SK-N-SH (cell line): ENCODE results near the gene DUOXA2. TPM values are rescaled to one million over a fixed set of nuclear protein-coding genes. Genes with fewer than 3 reads are reported as not detected.
"Not testable (repeated sequence)": the region's sequence is repeated elsewhere in the genome, so short reads cannot be mapped to it uniquely, and the experiment has no call there.

Source experiments
- CTCF ChIA-PET: fragments of 300-600, 350-600 bp; formaldehyde crosslinking; extraction: SDS; loops from one replicate; lab custom pipeline; 2021; lab: Yijun Ruan, JAX
- POLR2A ChIA-PET: fragments of 350-600 bp; sonication (Branson Sonifier 250); formaldehyde crosslinking; extraction: SDS; loops from one replicate; lab custom pipeline; 2020; ENCODE audit warnings: antibody characterized with exemption, inconsistent platforms; lab: Yijun Ruan, JAX
- DNase-seq: peaks from one replicate; pipeline ENCODE4 v3.0.0; 2012
- H2AFZ ChIP-seq: fragments of 200-600 bp; sonication (generic); 2 replicates; pipeline ENCODE4 v1.8.1; 2016; ENCODE audit warnings: antibody characterized with exemption, mild to moderate bottlenecking, low read depth
- H3F3A ChIP-seq: fragments of 200-600 bp; sonication (generic); replicated peaks from 2 replicates; pipeline ENCODE3; 2016; ENCODE audit warnings: antibody characterized with exemption, mild to moderate bottlenecking; ENCODE audit not compliant: insufficient read depth
- H3K27ac ChIP-seq, 2 experiments: fragments of 200-500 bp in 1 of 2; fragments of 200-600 bp in 1 of 2; sonication (Bioruptor generic) in 1 of 2; sonication (generic), shearing (Covaris generic) in 1 of 2; 2 replicates each; pipeline versions ENCODE4 v1.5.1 to v1.6.1; 2014 to 2016; ENCODE audit warnings: low read depth in 2 of 2, inconsistent platforms in 1 of 2, low read length in 1 of 2, mild to moderate bottlenecking in 1 of 2, mixed read lengths in 1 of 2
- H3K27me3 ChIP-seq: fragments of 200-600 bp; sonication (generic), shearing (Covaris generic); 2 replicates; pipeline ENCODE4 v1.6.1; 2016; ENCODE audit warnings: mixed run types; ENCODE audit not compliant: insufficient read depth
- H3K36me3 ChIP-seq, 2 experiments: fragments of 200-500 bp in 1 of 2; fragments of 200-600 bp in 1 of 2; sonication (Bioruptor generic) in 1 of 2; sonication (generic) in 1 of 2; replicated peaks in 1 of 2; 2 replicates each; pipeline versions ENCODE3 to v1.5.1; 2014 to 2016; ENCODE audit warnings: low read length in 1 of 2, mild to moderate bottlenecking in 1 of 2; ENCODE audit not compliant: insufficient read depth in 2 of 2, control insufficient read depth in 1 of 2
- H3K4me1 ChIP-seq, 2 experiments: fragments of 200-500 bp in 1 of 2; fragments of 200-600 bp in 1 of 2; sonication (Bioruptor generic) in 1 of 2; sonication (generic), shearing (Covaris generic) in 1 of 2; 2 replicates each; pipeline versions ENCODE4 v1.5.1 to v1.6.1; 2014 to 2016; ENCODE audit warnings: low read depth in 1 of 2, low read length in 1 of 2, mixed run types in 1 of 2; ENCODE audit not compliant: insufficient read depth in 2 of 2, control insufficient read depth in 1 of 2
- H3K4me2 ChIP-seq: fragments of 200-600 bp; sonication (generic), shearing (Covaris generic); 2 replicates; pipeline ENCODE4 v1.6.1; 2017; ENCODE audit warnings: mixed run types
- H3K4me3 ChIP-seq, 2 experiments: fragments of 200-500 bp in 1 of 2; fragments of 200-600 bp in 1 of 2; sonication (Bioruptor generic) in 1 of 2; sonication (generic), shearing (Covaris generic) in 1 of 2; 2 replicates each; pipeline versions ENCODE4 v1.5.1 to v1.8.1; 2014 to 2016; ENCODE audit warnings: low read depth in 2 of 2, inconsistent platforms in 1 of 2, low read length in 1 of 2, mild to moderate bottlenecking in 1 of 2, mixed read lengths in 1 of 2, moderate library complexity in 1 of 2
- H3K79me2 ChIP-seq: fragments of 200-600 bp; sonication (generic); 2 replicates; pipeline ENCODE4 v1.8.1; 2017; ENCODE audit warnings: mild to moderate bottlenecking; ENCODE audit not compliant: insufficient read depth
- H3K9ac ChIP-seq: fragments of 200-600 bp; sonication (generic); 2 replicates; pipeline ENCODE4 v1.6.1; 2017; ENCODE audit warnings: mixed run types
- H3K9me2 ChIP-seq: fragments of 200-600 bp; sonication (generic); 2 replicates; pipeline ENCODE4 v1.6.1; 2017; ENCODE audit warnings: mixed run types
- H3K9me3 ChIP-seq: fragments of 200-600 bp; sonication (generic); 2 replicates; pipeline ENCODE4 v1.6.1; 2017; ENCODE audit warnings: mixed run types, mild to moderate bottlenecking, moderate library complexity
- H4K20me1 ChIP-seq: fragments of 200-600 bp; sonication (generic); 2 replicates; pipeline ENCODE4 v1.6.1; 2017; ENCODE audit warnings: mild to moderate bottlenecking, mixed run types; ENCODE audit not compliant: insufficient read depth
- CHD2 ChIP-seq: fragments of 150-350 bp; IDR thresholded peaks from 2 replicates; pipeline ENCODE4 v1.6.1; 2018; ENCODE audit warnings: low read length; ENCODE audit not compliant: partially characterized antibody
- ELF1 ChIP-seq: IDR thresholded peaks from 2 replicates; pipeline ENCODE4 v1.4.0; 2012
- EP300 ChIP-seq, 2 experiments: IDR thresholded peaks; 2 replicates each; pipeline versions ENCODE4 v1.4.0 to v1.6.1; 2012; ENCODE audit warnings: borderline replicate concordance in 1 of 2, low read depth in 1 of 2, low read length in 1 of 2
- EZH2phosphoT487 ChIP-seq: fragments of 200-600 bp; sonication (generic); IDR thresholded peaks from 2 replicates; pipeline ENCODE4 v1.6.1; 2017; ENCODE audit warnings: low read depth, mixed run types, mild to moderate bottlenecking, antibody characterized with exemption, moderate library complexity, borderline replicate concordance
- FOSL2 ChIP-seq: IDR thresholded peaks from 2 replicates; pipeline ENCODE4 v1.4.0; 2012; ENCODE audit warnings: low read depth, mild to moderate bottlenecking, moderate library complexity, borderline replicate concordance
- FOXJ3 ChIP-seq: sonication (generic); formaldehyde crosslinking; IDR thresholded peaks from 2 replicates; pipeline ENCODE4 v1.5.1; 2020; ENCODE audit warnings: mild to moderate bottlenecking, missing genetic modification reagents
- FOXM1 ChIP-seq: IDR thresholded peaks from 2 replicates; pipeline ENCODE4 v1.4.0; 2012; ENCODE audit warnings: low read depth, mild to moderate bottlenecking
- GATA2 ChIP-seq: sonication (generic); formaldehyde crosslinking; IDR thresholded peaks from 2 replicates; pipeline ENCODE4 v1.5.0; 2020; ENCODE audit warnings: mild to moderate bottlenecking, missing genetic modification reagents
- POLR2AphosphoS5 ChIP-seq: IDR thresholded peaks from 2 replicates; pipeline ENCODE4 v1.6.1; 2012; ENCODE audit warnings: low read depth, low read length
- RXRA ChIP-seq: IDR thresholded peaks from 2 replicates; pipeline ENCODE4 v1.4.0; 2012; ENCODE audit warnings: low read depth, mild to moderate bottlenecking, borderline replicate concordance
- SIN3A ChIP-seq: IDR thresholded peaks from 2 replicates; pipeline ENCODE4 v1.6.1; 2012; ENCODE audit warnings: low read depth, mild to moderate bottlenecking, low read length, moderate library complexity, borderline replicate concordance
- TCF12 ChIP-seq: IDR thresholded peaks from 2 replicates; pipeline ENCODE4 v1.4.0; 2012
- YY1 ChIP-seq: IDR thresholded peaks from 2 replicates; pipeline ENCODE4 v1.4.0; 2012; ENCODE audit warnings: low read depth, mild to moderate bottlenecking
- WGBS: methylation state at CpG from one replicate; pipeline ENCODE4 v1.1.6; 2017; ENCODE audit warnings: low lambda C conversion rate; 5-methylcytosine and 5-hydroxymethylcytosine counted together
- polyA plus RNA-seq, 3 experiments: library from polyadenylated mRNA; depleted of rRNA; stranded (reverse); fragments of >200 nt; gene quantifications; 2 replicates each; pipeline ENCODE4 v1.2.3, GENCODE V29; 2012
- TF ChIP-seq, protein P1 (sequence below): fragments of 200-600 bp; sonication (generic); IDR thresholded peaks from 2 replicates; pipeline ENCODE4 v1.6.1; 2017; ENCODE audit warnings: antibody characterized with exemption, mild to moderate bottlenecking, moderate library complexity
- TF ChIP-seq, protein P2 (sequence below): IDR thresholded peaks from 2 replicates; pipeline ENCODE4 v1.4.0; 2012; ENCODE audit warnings: low read depth, borderline replicate concordance
- TF ChIP-seq, protein P3 (sequence below): fragments of 150-350 bp; IDR thresholded peaks from 2 replicates; pipeline ENCODE4 v1.6.1; 2017; ENCODE audit warnings: antibody characterized with exemption, low read length, low read depth, borderline replicate concordance

DUOXA2 gene
- polyA plus RNA-seq, 1 of the 3 experiments (the other 2 are of a cell fraction) = not detected

DNA sequence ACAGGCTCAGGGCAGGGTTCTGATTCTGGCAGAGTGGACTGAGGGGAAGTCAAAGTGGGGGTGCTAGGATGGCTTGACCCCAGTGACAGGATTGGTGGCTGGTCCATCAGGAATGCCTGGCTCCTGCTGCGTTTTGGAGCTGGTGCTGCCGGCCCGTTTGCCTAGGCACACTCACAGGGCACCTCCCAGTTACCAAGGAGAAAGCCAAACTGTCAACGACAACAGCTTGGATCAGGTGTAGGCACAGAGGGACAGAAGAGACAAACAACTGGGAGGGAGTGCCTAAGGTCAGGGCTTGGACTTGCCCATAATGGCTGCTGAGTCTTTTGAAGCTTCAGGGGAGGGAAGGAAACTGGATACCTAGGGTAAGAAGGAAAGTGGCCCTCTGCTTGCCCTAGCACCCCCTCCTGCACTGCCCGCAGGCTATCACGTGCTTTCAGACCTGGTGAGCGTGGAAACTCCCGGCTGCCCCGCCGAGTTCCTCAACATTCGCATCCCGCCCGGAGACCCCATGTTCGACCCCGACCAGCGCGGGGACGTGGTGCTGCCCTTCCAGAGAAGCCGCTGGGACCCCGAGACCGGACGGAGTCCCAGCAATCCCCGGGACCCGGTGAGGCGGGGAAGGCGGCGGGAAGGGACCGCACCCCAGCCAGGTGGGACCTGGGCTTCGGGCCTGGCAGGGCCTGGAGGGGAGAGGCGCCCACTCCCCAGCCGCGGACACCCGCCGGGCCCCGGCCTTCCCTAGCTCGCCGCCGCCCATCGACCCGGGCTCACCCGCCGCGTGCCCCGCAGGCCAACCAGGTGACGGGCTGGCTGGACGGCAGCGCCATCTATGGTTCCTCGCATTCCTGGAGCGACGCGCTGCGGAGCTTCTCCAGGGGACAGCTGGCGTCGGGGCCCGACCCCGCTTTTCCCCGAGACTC, 20.8 kb downstream of the DUOXA2 start:
- ChIA-PET POLR2A (no interaction called here), CTCF (interaction anchor here (1.3 to 6.0 kb wide), 2 partner anchors 17 to 70 kb away, joined by 3 to 52 read pairs; no protein-coding TSS in a partner anchor)
- H3K4me2 ChIP-seq = no peak overlapping the region
- no peak overlapping the region for H3K27ac ChIP-seq
- DNase-seq = no peak
- no peak overlapping the region for H3K4me3 ChIP-seq
- no peaks in the 10 kb centered on the region for H3K27me3 ChIP-seq
- TF ChIP-seq EZH2phosphoT487 = no peak
- no peak for TF ChIP-seq FOXJ3 (CRISPR knock-in tag)
- H3K36me3 ChIP-seq = no peaks in the 10 kb centered on the region
- H3K4me1 ChIP-seq = peaks cover 0 to 23% of the 10 kb centered on the region in 2 experiments; a peak in 1 of 4 replicates
- H3K9me2 ChIP-seq = no peaks in the 10 kb centered on the region
- no peak overlapping the region for H2AFZ ChIP-seq
- no peaks in the 10 kb centered on the region for H3F3A ChIP-seq
- no peaks in the 10 kb centered on the region for H3K79me2 ChIP-seq
- H3K9me3 ChIP-seq = no peaks in the 10 kb centered on the region
- WGBS = 94% methylated on average over 29 of the region's 57 CpGs
- no peak overlapping the region for H3K9ac ChIP-seq
- no peaks in the 10 kb centered on the region for H4K20me1 ChIP-seq

DNA sequence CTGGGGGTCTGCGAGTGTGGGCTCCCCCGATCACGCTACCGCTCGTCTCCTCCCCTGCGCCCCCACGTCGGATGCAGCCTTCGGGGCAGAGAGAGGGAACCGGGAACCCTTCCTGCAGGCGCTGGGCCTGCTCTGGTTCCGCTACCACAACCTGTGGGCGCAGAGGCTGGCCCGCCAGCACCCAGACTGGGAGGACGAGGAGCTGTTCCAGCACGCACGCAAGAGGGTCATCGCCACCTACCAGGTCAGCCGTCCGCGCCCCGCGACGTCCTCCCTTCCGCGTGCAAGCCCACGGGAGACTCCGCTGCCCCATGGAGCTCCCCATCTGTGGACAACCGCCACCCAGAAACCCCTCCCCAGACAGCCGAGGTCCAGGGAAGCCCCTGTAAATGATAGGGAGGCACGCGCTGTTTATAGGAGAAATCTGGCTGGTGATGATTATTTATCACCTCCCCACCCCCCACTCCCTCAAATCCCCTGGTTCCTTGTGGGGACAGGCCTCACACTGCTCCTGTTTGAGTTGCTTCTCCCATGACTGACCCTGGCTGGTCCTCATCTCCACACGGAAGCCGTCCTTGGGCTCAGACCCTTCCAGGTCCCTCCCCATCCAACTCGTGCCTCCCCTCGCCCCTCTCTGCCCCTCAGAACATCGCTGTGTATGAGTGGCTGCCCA, 21.7 kb downstream of the DUOXA2 start:
- peaks cover 0 to 23% of the 10 kb centered on the region in 2 experiments; a peak in 1 of 4 replicates for H3K4me1 ChIP-seq
- WGBS = 82% methylated on average over 5 of the region's 37 CpGs
- H3F3A ChIP-seq, H3K27ac ChIP-seq, DNase-seq, H3K9me2 ChIP-seq, H3K4me2 ChIP-seq, POLR2A ChIA-PET, H3K79me2 ChIP-seq, H3K36me3 ChIP-seq, H3K4me3 ChIP-seq, H3K9me3 ChIP-seq, H2AFZ ChIP-seq, H3K9ac ChIP-seq, CTCF ChIA-PET, H3K27me3 ChIP-seq, H4K20me1 ChIP-seq: not testable (repeated sequence)

DNA sequence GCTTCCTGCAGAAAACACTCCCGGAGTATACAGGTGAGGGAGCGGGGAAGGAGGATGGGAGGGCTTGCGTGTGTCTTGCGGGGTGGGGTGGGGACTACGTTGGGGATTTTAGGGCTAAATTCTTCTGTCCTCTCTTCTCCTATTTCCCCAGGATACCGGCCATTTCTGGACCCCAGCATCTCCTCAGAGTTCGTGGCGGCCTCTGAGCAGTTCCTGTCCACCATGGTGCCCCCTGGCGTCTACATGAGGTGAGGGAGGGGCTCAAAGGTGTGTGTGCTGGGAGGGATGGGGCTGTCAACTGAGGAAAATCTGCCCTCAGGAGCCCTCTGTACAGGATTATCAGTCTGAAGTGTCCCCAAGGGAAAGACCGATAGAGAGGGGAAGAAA, 22.2 kb downstream of the DUOXA2 start:
- no peak overlapping the region for H3K9ac ChIP-seq
- H3K9me3 ChIP-seq = no peaks in the 10 kb centered on the region
- no peak overlapping the region for H3K27ac ChIP-seq
- no peaks in the 10 kb centered on the region for H3K9me2 ChIP-seq
- no peaks in the 10 kb centered on the region for H3K36me3 ChIP-seq
- no peaks in the 10 kb centered on the region for H3F3A ChIP-seq
- H3K27me3 ChIP-seq = no peaks in the 10 kb centered on the region
- 88% methylated on average over 10 of the region's 10 CpGs for WGBS
- no peaks in the 10 kb centered on the region for H3K79me2 ChIP-seq
- CTCF ChIA-PET = no interaction called here
- no peak overlapping the region for H3K4me3 ChIP-seq
- H3K4me2 ChIP-seq = no peak overlapping the region
- no peak overlapping the region for H2AFZ ChIP-seq
- no peak for DNase-seq
- peaks cover 0 to 23% of the 10 kb centered on the region in 2 experiments; a peak in 1 of 4 replicates for H3K4me1 ChIP-seq
- H4K20me1 ChIP-seq = no peaks in the 10 kb centered on the region
- POLR2A ChIA-PET = interaction anchor here (0.7 kb wide), 1 partner anchor 16 kb away, joined by 3 read pairs; no protein-coding TSS in a partner anchor
- no peak for TF ChIP-seq FOXM1
- TF ChIP-seq POLR2AphosphoS5 = no peak
- TF ChIP-seq EZH2phosphoT487 = no peak
- TF ChIP-seq SIN3A = no peak
- TF ChIP-seq, protein P1, sequence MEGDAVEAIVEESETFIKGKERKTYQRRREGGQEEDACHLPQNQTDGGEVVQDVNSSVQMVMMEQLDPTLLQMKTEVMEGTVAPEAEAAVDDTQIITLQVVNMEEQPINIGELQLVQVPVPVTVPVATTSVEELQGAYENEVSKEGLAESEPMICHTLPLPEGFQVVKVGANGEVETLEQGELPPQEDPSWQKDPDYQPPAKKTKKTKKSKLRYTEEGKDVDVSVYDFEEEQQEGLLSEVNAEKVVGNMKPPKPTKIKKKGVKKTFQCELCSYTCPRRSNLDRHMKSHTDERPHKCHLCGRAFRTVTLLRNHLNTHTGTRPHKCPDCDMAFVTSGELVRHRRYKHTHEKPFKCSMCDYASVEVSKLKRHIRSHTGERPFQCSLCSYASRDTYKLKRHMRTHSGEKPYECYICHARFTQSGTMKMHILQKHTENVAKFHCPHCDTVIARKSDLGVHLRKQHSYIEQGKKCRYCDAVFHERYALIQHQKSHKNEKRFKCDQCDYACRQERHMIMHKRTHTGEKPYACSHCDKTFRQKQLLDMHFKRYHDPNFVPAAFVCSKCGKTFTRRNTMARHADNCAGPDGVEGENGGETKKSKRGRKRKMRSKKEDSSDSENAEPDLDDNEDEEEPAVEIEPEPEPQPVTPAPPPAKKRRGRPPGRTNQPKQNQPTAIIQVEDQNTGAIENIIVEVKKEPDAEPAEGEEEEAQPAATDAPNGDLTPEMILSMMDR = no peak; the same call in 1 of the 2 replicates
- TF ChIP-seq CHD2 = no peak
- no peak for TF ChIP-seq FOSL2
- TF ChIP-seq, protein P2, sequence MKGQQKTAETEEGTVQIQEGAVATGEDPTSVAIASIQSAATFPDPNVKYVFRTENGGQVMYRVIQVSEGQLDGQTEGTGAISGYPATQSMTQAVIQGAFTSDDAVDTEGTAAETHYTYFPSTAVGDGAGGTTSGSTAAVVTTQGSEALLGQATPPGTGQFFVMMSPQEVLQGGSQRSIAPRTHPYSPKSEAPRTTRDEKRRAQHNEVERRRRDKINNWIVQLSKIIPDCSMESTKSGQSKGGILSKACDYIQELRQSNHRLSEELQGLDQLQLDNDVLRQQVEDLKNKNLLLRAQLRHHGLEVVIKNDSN = no peak
- TF ChIP-seq ELF1 = no peak
- no peak for TF ChIP-seq GATA2
- no peak for TF ChIP-seq TCF12
- TF ChIP-seq, protein P3, sequence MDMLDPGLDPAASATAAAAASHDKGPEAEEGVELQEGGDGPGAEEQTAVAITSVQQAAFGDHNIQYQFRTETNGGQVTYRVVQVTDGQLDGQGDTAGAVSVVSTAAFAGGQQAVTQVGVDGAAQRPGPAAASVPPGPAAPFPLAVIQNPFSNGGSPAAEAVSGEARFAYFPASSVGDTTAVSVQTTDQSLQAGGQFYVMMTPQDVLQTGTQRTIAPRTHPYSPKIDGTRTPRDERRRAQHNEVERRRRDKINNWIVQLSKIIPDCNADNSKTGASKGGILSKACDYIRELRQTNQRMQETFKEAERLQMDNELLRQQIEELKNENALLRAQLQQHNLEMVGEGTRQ = no peak
- no peak for TF ChIP-seq RXRA
- TF ChIP-seq EP300 (IDR thresholded peaks at IDR 0.05; ENCODE audit: borderline replicate concordance in 1 of 2, low read depth in 1 of 2, low read length in 1 of 2) = no peak
- TF ChIP-seq YY1 = no peak
- TF ChIP-seq FOXJ3 (CRISPR knock-in tag) = no peak
